Forelimb muscle (tissue), 1 donor: Measurements from ENCODE around the gene TMEM51. TPM values are rescaled to one million over a fixed set of nuclear protein-coding genes. Genes with fewer than 3 reads are reported as not detected.

Experiments
- DNase-seq: peaks from one replicate; pipeline ENCODE4 v3.0.0-alpha.2; 2013; ENCODE audit warnings: low read depth
- polyA plus RNA-seq: library from polyadenylated mRNA; unstranded; fragments of 120-200 nt; gene quantifications from one replicate; pipeline ENCODE4 v1.2.1, GENCODE V29; 2013; ENCODE audit not compliant: insufficient read length

Gene TMEM51, protein sequence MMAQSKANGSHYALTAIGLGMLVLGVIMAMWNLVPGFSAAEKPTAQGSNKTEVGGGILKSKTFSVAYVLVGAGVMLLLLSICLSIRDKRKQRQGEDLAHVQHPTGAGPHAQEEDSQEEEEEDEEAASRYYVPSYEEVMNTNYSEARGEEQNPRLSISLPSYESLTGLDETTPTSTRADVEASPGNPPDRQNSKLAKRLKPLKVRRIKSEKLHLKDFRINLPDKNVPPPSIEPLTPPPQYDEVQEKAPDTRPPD
- polyA plus RNA-seq = 9.9 TPM

DNA sequence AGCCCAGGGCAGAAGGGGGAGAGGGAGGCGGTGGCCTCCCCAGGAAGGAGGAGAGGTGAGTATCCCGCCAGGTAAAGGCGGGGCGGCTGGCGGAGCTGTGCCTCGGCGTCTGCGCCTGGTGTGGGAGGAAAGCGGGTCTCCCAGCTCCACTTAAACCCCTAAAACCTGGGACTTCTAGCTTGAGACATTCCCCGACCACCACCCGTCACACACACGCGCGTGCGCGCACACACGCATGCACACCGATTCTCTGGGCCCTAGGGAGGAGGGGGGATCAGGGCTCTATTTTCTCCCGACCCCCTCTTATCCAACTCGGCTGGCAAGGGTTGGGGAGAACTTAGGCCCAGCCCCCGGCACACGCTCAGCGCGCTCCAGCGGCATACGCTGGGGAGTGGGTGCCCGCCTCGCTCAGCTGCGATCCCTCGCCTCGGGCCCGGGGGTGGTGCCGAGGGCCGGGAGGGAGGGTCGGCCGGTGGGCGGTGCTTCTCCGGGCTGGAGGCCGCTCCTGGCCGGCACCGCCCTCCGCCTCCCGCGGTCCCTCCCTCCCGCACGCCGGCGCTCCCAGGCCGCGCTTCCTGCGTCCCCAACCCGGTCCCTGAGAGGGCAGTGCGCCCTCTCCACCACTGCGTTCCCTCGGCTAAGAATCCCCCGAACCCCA lies at the start of gene TMEM51:
TMEM51 (plus strand) TSS at position 564 of the 658 bp plus-strand sequence. CDS start 61,341 bp downstream, outside the sequence.
- DNase-seq = no peak

DNA sequence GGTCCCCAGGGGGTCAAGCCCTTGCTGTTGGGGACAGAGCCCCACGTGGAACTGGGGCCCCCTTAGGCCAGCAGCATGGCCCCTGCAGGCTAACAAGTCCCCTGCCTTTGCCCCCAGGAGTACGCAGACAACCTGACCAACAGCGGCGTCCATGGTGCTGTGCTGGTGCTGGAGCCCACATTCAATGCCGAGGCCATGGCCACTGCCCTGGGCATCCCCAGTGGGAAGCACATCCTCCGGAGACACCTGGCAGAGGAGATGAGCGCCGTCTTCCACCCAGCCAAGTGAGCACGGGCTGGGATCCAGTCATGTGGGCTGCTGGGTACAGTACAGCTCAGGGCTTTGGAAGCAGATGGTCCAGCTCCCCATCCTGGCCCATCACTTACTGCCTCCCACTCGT lies 49.6 kb upstream of the TMEM51 start:
- DNase-seq = no peak

DNA sequence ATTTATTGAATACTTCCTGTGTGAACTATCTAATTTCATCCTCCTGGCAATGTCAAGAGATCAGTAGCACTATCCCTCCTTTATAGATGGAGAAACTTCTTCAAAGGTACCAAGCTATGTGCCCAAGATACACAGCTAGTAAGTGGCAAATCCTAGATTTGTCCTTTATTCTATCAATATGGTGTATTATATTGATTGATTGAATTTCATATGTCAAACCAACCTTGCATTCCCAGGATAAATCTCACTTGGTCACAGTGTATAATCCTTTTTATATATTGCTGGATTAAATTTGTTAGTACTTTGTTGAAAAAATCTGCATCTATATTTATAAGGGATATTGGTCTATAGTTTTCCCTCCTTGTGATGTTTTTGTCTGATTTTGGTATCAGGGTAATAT lies 48.8 kb upstream of the TMEM51 start:
- no peak for DNase-seq

DNA sequence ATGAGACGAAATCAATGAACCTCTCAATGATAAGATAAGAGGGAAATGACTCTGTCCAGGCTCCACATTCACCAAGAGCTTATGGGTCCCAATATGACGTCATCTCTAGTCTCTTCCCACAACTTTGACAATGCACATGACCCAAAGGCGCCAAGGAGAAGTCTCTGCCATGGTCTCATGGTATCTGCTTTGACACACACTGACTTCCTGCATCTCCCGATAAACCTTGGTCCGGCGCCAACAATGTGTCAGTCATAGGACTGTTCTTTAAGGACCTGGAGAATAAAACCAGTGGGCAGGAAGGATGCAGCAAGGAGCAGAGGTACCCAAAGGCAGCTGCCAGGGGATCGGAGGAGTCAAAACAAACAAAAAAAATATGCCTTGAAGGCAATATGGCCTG lies 46.9 kb upstream of the TMEM51 start:
- no peak for DNase-seq

DNA sequence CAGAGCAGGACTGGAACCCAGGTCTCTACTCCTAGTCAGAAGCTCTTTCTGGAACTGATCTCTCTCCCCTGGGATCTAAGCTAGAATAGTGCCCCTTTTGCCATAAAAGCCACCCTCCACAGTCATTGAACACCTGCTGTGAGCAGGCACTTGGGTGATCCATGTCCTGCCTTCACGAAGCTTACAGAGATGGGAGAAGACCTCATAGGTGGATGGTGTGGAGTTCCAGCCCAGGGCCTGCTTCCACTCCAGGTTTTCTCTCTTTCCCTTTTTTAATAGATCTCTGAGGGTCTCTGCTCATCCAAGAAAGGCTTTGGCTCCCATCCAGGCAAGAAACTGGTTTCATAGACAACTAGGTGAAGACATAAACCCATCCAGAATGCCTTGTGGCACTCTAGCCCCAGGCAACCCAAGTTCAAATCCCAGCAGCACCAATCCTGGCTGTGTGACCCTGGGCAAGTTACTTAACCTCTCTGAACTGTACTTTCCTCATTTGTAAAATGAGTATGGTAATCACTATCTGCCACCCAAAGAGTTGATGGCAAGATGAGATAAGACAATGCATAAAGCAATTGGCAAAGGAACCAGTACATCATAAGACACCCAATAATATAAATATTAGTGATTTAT lies 46.4 kb upstream of the TMEM51 start:
- DNase-seq = no peak

DNA sequence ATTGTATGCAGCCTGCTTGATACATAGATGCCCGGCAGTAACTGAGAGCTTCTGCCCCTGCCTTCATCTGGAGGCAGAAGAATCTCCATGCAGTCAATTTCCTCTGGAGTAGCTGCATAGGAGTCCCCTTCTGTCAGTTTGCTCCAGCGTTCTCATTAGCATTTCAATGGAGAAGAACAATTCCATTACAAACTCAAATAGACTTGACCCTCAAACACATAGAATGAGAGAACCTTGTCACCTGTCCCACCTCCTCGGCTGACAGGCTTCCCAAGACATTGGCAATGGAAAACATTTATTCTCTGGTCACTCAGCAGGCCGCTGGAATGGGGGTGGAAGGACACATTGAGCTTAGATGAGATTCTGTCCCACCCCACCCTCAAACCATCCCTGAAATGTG lies 45.6 kb upstream of the TMEM51 start:
- no peak for DNase-seq

DNA sequence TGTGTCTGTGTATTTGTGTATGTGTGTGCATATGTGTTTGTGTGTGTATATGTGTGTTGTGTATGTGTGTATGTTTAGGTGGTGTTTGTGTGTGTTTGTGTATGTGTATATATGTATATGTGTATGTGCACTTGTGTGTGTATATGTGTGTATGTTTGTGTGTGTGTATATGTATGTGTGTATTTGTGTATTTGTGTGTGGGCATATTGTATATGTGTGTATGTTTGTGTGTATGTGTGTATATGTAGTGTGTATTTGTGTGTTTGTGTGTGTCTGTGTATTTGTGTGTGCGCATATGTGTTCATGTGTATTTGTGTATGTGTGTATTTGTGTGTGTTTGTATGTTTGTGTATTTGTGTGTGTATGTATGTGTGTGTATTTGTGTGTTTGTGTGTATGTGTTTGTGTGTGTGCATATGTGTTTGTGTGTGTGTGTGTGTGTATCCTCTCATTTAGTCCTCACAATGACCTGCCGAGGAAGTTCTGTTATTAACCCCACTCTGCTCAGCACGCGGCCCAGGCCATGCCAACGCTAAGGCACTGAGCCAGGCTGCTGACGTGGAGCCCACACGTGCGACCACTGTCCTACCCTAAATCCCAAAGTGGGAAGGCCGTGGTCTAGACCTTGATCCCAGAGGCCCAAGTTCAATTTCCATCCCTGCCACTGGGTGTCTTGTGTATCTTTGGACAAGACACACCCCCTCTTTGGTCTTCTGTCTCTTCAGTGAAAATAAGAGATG lies 43.2 kb upstream of the TMEM51 start:
- no peak for DNase-seq

DNA sequence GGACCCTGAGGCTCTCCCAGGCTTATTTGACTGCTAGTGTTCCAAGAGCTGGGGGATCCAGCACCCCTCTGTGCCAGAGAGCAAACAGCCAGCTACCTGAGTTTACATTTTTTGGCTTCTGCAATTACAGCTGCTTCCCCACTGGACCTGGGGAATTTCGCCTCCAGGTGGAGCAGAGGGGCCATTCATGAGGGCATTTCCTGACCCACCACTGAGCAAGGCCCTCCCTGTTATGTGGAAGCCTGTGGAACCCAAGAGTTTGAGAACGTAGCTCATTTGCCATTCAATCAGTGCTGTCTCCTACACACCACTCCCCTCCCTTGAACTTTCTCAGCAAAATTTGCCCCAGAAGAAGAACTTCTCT lies 42.7 kb upstream of the TMEM51 start:
- DNase-seq = no peak

DNA sequence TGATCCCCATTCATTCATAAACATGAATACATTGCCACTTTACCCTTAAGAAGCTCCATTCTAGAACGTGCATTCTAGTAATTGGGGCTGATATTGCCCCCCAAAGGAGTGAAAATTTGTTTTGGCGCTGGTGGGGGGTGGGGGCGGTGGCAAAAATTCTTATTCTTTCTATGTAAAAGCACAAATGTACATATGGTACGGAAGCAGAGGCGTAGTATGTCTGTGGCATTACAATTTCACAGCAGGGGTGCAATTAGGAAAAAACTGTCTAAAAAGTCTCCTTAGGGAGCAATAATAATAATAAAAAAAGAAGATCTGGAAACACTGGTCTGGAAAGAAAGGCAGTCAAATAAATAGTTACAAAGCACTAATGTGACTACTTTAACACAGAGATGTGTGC lies 40.4 kb upstream of the TMEM51 start:
- DNase-seq = no peak

DNA sequence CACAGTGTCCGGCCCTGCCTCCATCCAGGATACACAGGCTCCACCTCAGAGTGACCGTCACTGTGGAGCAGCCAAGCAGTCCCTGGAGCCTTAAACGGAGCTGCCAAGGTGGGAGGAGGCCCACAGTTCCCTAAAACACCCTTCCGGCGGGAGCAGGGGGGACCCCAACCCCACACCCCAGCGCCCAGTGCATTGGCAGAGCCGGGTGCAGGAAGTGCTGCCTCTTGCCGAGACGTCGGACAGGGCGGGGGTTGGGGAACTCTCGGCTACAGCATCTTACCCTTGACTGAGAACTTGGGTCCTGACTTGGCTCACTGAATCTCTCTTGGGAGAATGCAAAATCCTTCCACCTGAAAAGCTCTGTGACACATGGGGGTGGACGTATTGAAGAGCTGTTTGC lies 38.7 kb upstream of the TMEM51 start:
- no peak for DNase-seq

DNA sequence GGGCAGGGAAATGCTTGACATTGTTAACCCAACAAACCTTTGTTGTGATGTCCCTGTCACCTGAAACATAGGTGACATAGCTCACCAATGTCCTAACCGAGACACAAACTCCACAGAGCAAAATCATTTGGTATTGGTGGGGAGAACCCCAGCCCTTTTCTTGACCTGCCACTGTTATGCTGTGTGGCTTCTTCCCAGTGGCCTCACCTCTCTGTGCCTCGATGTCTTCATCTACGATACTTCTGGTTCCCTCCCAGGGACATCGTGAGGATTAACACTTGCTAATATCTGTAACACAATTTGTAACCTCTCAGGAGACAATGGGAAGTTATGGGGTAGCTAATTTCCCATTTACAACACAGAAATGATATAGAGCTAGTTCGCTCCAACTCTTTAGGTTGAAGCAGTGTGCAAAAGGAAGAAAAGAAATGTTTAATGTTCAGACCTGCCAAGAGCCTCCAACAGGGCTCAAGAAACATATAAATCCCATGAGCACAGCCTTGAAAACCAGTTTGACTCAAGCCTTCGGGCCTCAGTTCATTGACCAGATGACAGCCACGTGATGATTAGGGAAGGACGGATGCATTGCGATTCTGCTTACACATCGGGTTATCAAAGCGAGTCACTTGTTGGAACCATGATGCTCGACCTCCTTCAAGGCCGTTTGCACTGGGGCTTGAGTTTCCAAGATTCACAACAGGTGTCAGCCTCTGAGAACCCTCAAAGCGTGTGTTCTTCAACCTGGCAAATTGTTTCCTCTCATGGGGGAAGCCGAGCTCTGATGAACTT lies 37.8 kb upstream of the TMEM51 start:
- DNase-seq = no peak

DNA sequence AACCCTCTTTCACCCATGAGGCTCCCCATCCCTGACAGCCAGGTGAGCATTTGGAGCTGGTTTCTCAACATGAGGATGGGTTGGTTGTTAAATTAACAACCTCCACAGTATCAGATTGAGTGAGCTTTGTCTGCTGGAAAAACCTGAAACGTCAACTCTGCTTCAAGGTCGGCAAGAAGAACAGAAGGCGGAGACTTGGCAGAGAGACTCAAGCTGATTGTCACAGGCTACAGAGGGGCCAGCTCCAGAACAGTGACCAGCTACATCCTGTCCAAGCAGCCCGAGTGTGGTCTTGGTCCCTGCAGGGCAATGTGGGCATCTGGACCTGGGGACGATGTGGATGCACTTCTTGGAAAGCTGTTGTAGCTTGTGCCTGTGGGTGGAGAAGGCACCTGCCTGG lies 36.6 kb upstream of the TMEM51 start:
- DNase-seq = no peak

DNA sequence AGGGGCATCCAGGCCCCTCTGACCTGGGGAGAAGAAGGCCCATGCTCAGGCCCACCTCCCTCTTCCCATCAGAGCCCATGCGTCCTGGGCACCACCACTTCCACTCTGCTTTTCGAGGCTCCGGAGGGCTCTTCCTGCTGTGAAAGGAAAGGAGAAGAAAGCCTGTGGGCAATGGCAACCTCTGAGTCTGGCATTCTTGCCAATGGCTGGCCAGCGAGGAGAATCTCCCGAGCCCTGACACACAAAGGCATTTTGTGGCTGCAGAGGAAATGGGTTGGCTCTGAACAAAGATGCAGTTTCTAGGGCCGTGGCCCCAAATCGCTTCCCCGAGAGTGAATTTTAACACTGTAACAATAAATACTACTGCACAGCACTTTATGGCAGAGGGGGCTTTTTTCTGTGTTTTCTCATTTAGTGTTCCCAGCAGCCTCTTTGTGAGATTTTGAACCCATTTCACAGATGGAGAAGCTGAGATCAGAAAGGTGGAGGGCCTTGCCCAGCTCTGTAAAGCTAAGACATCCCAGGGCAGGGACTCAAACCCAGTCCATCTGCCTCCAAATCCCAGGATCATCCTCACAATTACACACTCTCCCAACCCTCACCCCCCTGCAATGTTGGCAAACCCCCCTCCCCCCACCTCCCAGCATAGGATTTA lies 35.7 kb upstream of the TMEM51 start:
- DNase-seq = no peak

DNA sequence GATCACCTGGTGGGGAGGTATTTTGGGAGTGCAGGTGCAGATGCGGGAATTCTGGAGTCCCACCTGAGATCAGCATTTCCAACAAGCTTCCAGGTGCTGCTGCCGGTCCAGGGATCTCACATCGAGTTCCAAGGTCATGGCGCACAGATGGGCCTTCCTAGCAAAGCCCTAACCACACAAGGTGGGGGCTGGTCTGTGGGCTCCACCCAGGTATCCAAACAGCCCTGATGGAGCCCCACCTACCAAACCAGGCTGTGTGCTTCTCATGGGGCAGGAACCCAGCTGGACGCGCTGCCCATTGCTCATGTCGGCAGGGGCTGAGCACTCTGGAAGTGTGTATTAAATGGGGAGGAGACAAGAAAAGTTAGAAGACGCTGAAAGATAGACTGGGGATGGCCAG lies 35.0 kb upstream of the TMEM51 start:
- DNase-seq = no peak

DNA sequence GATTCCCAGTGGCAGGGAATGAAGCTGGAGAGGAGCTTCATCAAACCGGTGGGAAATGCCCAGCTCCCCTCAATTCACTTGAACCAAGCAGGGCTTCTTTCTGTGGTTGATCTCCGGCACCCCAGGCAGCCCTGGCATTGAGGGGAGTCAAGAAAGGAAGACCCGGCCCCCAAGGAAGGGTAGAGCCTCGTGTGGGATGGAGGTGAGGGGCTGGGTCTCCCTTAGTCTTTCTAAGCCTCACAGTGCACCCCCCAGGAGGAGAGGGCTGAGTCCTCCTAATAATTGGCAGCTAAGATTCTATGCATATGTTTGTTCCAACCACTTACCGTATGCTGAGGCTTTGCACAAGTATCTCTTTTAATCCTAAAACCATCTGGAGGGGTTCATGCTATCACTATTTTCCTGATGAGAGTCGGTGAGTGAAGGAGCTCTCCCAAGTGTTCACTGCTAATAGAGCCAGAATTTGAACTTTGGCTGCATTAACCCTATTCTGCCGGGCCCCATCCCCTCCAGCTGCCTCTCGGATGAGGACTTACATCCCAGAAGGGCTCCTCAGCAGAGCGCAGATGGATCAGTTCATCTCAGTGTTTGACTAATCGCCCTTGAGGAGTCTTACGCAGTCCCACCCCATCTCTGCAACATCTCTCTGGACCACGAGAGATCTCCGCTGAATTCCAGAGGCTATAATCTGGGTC lies 33.1 kb upstream of the TMEM51 start:
- DNase-seq = no peak

DNA sequence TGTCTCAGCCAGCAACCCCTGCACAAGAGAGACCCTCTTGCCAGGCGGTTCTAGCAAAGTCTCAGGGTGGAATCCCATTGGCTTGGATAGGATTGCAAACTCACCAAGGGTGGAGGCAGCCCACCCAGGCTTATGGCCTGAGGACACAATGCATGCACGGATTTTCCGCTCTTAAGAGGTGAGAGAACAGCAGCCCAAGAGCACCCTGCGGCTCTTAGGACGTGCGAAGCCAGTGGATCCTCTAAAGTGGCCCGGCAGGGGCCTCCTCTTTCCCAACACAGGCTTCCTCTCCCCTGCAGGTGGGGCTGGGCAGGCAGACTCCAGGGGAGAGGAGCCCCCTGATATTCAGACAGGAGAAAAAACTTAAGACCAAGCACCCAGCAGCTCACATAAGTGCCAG lies 31.2 kb upstream of the TMEM51 start:
- DNase-seq = no peak

DNA sequence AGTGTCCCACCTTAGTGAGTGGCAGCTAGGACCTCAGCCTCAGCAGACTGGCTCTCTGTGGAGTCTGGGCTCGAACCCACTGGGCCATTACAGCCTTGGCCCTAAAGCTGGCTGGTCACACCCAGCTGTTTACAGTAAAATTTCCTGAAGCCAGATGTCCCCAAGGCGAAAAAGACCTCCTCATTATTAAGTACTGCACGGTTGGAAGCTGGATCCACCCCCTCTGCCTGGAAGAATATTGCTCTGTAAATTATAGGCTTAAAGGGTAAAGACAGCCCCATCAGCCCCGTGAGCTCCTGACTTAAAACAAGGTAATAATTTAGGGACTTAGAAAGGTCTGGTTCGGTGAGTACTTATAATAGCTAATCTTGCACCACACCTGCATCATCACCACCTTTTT lies 30.3 kb upstream of the TMEM51 start:
- DNase-seq = no peak

DNA sequence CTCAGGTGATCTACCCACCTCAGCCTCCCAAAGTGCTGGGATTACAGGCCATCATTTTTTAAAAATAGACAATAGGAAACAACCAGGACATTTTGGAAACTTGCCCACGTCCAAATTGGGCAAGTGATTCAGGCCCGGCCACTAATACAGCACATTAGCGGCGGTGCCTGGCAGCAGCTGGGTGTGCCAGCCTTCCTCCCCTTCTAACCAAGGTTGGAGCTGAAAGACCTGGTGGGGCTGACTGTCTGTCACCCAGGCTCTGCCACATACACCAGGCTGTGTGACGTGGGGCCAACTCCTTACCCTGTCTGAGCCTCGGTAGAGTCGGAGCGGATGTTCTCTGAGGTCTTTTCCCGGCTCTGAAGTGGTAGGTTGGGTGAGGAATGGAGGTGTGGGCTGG lies 29.6 kb upstream of the TMEM51 start:
- no peak for DNase-seq

DNA sequence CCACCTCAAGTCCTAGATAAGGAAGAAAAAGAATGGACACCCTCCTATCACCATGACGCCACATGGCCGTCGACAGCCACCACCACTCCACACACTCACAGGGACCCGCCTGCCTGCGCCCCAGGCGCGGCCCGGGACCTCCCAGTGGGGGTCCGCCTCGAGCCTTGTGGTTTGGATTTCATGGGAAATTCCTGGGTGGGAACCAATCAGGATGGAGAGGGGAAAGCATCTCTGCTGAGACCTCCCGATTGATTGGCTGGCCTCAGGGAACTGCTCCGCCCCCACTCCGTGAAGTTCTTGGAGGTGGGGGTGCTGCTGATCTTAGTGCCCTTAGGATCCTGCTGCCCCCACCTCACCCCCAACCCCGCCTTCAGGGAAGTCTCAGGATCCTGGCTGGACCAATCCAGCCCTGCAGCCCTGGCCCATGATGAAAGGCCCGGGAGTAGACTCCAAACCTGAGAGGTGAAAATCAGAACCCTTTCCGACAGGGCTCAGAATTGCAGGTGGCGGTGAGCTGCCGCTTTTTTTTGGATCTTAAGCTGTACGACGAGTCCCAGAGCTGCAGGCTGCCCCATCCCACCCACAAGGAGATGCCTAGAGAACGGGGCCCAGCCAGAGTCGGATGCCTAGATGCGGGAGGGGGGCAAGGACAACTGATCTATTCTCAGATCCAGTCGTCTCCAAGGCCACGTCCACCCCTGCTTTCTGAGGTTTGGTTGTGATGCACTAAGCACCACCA lies 29.0 kb upstream of the TMEM51 start:
- DNase-seq = no peak
